Measurements from ENCODE around the gene MYOCD.
"Not testable (repeated sequence)": the region's sequence is repeated elsewhere in the genome, so short reads cannot be mapped to it uniquely, and the experiment has no call there.

MYOCD gene

GRCh38 chr17:12627177-12627629 is 38.5 kb upstream of the MYOCD start:
- no peaks in the 10 kb centered on the region for H3K27me3 ChIP-seq (ENCODE audit: control insufficient read depth in 2 of 2, insufficient read depth in 2 of 2, low read length in 2 of 2)
- H3K9me3 ChIP-seq (ENCODE audit: control insufficient read depth in 2 of 2, low read length in 2 of 2) = no peaks in the 10 kb centered on the region
- no peaks in the 10 kb centered on the region for H3K4me1 ChIP-seq (ENCODE audit: control insufficient read depth in 2 of 2, insufficient read depth in 2 of 2, low read length in 2 of 2)
- no peak overlapping the region for H3K9ac ChIP-seq (ENCODE audit: low read depth in 1 of 2, low read length in 2 of 2)
- no peaks in the 10 kb centered on the region for H3K36me3 ChIP-seq (ENCODE audit: control insufficient read depth in 2 of 2, insufficient read depth in 2 of 2, low read length in 2 of 2)
- H3K27ac ChIP-seq (ENCODE audit: low read depth in 2 of 2, low read length in 2 of 2) = no peak overlapping the region
- no peak overlapping the region for H3K4me3 ChIP-seq (ENCODE audit: low read length in 2 of 2)

GRCh38 chr17:12627781-12628451 is 37.8 kb upstream of the MYOCD start:
- Histone ChIP-seq H3K4me1 (ENCODE audit: control insufficient read depth in 2 of 2, insufficient read depth in 2 of 2, low read length in 2 of 2) (no peaks in the 10 kb centered on the region), H3K27ac (ENCODE audit: low read depth in 2 of 2, low read length in 2 of 2) (no peak overlapping the region), H3K27me3 (ENCODE audit: control insufficient read depth in 2 of 2, insufficient read depth in 2 of 2, low read length in 2 of 2) (no peaks in the 10 kb centered on the region), H3K4me3 (ENCODE audit: low read length in 2 of 2) (no peak overlapping the region), H3K36me3 (ENCODE audit: control insufficient read depth in 2 of 2, insufficient read depth in 2 of 2, low read length in 2 of 2) (no peaks in the 10 kb centered on the region), H3K9me3 (ENCODE audit: control insufficient read depth in 2 of 2, low read length in 2 of 2) (no peaks in the 10 kb centered on the region), H3K9ac (ENCODE audit: low read depth in 1 of 2, low read length in 2 of 2) (no peak overlapping the region)

DNA sequence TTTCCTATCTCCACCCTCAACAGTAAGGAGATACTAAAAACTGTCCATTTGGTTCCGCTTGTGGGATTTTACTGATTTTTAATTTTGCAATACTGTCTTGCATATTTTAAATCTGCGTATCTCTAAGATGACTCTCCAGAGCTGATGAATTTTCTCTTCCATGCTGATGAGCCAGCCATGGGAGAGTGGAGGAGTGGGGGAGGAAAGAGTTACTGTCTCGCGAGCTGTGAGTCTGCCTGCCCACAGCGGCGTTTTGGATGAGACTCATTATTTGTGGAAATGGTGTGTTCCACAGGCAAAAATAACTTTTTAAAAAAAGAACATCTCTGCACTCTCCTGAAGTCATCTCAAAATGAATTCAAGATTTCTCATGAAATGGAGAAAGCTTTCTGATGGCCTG is 34.6 kb upstream of the MYOCD start:
- Histone ChIP-seq H3K4me3 (ENCODE audit: low read length in 2 of 2) (no peak overlapping the region), H3K4me1 (ENCODE audit: control insufficient read depth in 2 of 2, insufficient read depth in 2 of 2, low read length in 2 of 2) (no peaks in the 10 kb centered on the region), H3K36me3 (ENCODE audit: control insufficient read depth in 2 of 2, insufficient read depth in 2 of 2, low read length in 2 of 2) (no peaks in the 10 kb centered on the region), H3K27ac (ENCODE audit: low read depth in 2 of 2, low read length in 2 of 2) (no peak overlapping the region), H3K9ac (ENCODE audit: low read depth in 1 of 2, low read length in 2 of 2) (no peak overlapping the region), H3K9me3 (ENCODE audit: control insufficient read depth in 2 of 2, low read length in 2 of 2) (no peaks in the 10 kb centered on the region), H3K27me3 (ENCODE audit: control insufficient read depth in 2 of 2, insufficient read depth in 2 of 2, low read length in 2 of 2) (peaks cover 0 to 3% of the 10 kb centered on the region in 2 donors)

GRCh38 chr17:12632785-12633184 is 32.9 kb upstream of the MYOCD start:
- Histone ChIP-seq H3K9ac (ENCODE audit: low read depth in 1 of 2, low read length in 2 of 2) (no peak overlapping the region), H3K27me3 (ENCODE audit: control insufficient read depth in 2 of 2, insufficient read depth in 2 of 2, low read length in 2 of 2) (peaks cover 0 to 3% of the 10 kb centered on the region in 2 donors), H3K4me3 (ENCODE audit: low read length in 2 of 2) (no peak overlapping the region), H3K36me3 (ENCODE audit: control insufficient read depth in 2 of 2, insufficient read depth in 2 of 2, low read length in 2 of 2) (no peaks in the 10 kb centered on the region), H3K4me1 (ENCODE audit: control insufficient read depth in 2 of 2, insufficient read depth in 2 of 2, low read length in 2 of 2) (no peaks in the 10 kb centered on the region), H3K27ac (ENCODE audit: low read depth in 2 of 2, low read length in 2 of 2) (no peak overlapping the region), H3K9me3 (ENCODE audit: control insufficient read depth in 2 of 2, low read length in 2 of 2) (no peaks in the 10 kb centered on the region)

DNA sequence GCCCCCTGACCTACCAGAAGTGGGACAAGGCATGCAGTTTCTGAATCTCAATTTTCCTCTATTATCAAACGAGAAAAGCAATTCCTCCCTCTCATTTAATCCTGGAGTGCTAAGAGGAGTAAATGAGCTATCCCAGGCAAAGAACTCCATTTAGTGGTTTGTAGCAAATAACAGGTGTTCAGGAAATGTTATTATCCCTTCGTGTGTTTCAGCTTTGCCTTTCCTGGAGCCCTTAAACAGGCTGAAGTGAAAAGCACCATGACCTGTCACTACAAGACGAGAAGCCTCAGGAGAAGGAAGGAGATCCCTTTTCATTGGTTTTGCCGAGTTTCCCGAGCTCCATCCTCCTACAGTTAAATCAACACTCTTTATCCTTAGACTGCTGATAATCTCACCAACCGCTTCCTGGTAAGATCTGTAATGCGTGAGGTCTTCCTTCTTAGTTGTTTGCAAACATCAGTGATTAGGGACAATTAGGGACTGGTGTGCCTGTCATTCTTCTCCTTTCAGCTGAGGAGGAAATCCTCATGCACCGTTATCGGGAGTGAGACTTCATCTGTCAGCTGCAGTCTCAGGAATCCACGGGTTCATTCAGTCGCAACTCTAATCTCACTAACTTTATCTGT is 30.8 kb upstream of the MYOCD start:
- Histone ChIP-seq H3K4me1 (ENCODE audit: control insufficient read depth in 2 of 2, insufficient read depth in 2 of 2, low read length in 2 of 2) (no peaks in the 10 kb centered on the region), H3K27ac (ENCODE audit: low read depth in 2 of 2, low read length in 2 of 2) (no peak overlapping the region), H3K9me3 (ENCODE audit: control insufficient read depth in 2 of 2, low read length in 2 of 2) (no peaks in the 10 kb centered on the region), H3K4me3 (ENCODE audit: low read length in 2 of 2) (no peak overlapping the region), H3K9ac (ENCODE audit: low read depth in 1 of 2, low read length in 2 of 2) (no peak overlapping the region), H3K36me3 (ENCODE audit: control insufficient read depth in 2 of 2, insufficient read depth in 2 of 2, low read length in 2 of 2) (no peaks in the 10 kb centered on the region), H3K27me3 (ENCODE audit: control insufficient read depth in 2 of 2, insufficient read depth in 2 of 2, low read length in 2 of 2) (peaks cover 0 to 3% of the 10 kb centered on the region in 2 donors)

GRCh38 chr17:12635996-12636395 is 29.7 kb upstream of the MYOCD start:
- not testable (repeated sequence) for H3K4me3 ChIP-seq (ENCODE audit: low read length in 2 of 2); H3K4me1 ChIP-seq (ENCODE audit: control insufficient read depth in 2 of 2, insufficient read depth in 2 of 2, low read length in 2 of 2); H3K36me3 ChIP-seq (ENCODE audit: control insufficient read depth in 2 of 2, insufficient read depth in 2 of 2, low read length in 2 of 2); H3K9ac ChIP-seq (ENCODE audit: low read depth in 1 of 2, low read length in 2 of 2); H3K27ac ChIP-seq (ENCODE audit: low read depth in 2 of 2, low read length in 2 of 2); H3K27me3 ChIP-seq (ENCODE audit: control insufficient read depth in 2 of 2, insufficient read depth in 2 of 2, low read length in 2 of 2); H3K9me3 ChIP-seq (ENCODE audit: control insufficient read depth in 2 of 2, low read length in 2 of 2)

DNA sequence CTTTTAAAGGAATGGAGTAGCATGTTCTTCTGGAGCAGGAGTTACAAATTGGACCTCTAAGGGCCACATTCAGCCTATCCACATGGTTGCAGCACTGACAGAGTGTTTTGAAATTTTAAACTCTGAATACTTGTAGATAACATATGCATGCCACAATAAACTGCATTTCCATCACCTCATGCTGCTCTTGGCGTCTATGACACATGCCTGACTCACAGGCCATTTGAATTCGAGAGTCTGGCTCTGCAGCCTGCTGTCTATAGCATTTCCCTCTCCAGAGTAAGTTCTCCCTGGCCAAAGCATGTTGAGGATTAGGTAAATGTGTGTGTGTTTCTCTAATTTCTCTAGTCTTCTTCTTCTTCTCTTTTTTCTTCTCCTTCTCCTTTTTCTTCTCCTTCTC is 28.7 kb upstream of the MYOCD start:
- Histone ChIP-seq H3K4me1 (ENCODE audit: control insufficient read depth in 2 of 2, insufficient read depth in 2 of 2, low read length in 2 of 2) (no peaks in the 10 kb centered on the region), H3K9me3 (ENCODE audit: control insufficient read depth in 2 of 2, low read length in 2 of 2) (no peaks in the 10 kb centered on the region), H3K9ac (ENCODE audit: low read depth in 1 of 2, low read length in 2 of 2) (no peak overlapping the region), H3K27ac (ENCODE audit: low read depth in 2 of 2, low read length in 2 of 2) (no peak overlapping the region), H3K4me3 (ENCODE audit: low read length in 2 of 2) (no peak overlapping the region), H3K36me3 (ENCODE audit: control insufficient read depth in 2 of 2, insufficient read depth in 2 of 2, low read length in 2 of 2) (no peaks in the 10 kb centered on the region), H3K27me3 (ENCODE audit: control insufficient read depth in 2 of 2, insufficient read depth in 2 of 2, low read length in 2 of 2) (peaks cover 0 to 3% of the 10 kb centered on the region in 2 donors)

DNA sequence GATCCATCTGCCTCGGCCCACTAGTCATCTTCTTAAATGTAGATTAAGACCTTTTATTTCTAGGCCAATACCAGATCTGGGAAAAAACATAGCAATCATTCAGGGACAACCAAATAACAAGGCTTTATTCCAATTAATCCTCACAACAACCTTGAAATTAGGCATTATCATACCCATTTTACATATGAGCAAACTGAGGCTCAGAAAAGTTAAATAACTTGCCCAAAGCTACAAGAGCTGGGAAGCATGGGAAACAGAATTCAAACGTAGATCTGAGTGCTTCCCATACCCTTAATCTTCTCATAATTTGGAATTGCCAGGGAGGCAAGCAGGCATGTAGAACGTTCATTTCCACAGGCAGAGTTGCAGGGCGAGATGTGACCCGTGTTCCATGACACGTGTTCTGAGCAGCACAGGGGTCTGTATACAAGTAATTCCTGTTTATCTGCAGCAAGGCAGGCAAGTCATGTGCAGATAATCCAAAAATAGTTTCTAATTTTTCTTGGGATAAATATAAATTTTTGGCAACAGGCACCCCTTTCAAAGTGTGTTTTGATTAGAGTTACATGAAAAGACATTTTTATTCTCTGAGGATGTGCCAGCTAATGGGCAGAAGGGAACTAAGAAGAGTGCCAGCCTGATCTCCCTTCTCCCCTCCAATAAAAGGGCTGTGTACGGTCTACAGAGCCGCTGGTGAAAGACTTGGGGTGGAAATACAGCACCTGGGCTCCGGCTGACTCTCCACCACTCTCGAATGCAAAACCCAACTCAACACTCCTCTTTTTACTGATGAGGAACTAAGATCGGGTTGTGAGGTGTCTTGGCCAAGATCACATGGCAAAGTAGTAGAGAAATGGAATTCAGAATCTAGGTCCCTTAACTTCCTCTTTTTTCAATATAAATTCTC is 27.7 kb upstream of the MYOCD start:
- Histone ChIP-seq H3K27me3 (ENCODE audit: control insufficient read depth in 2 of 2, insufficient read depth in 2 of 2, low read length in 2 of 2) (peaks cover 0 to 3% of the 10 kb centered on the region in 2 donors), H3K9ac (ENCODE audit: low read depth in 1 of 2, low read length in 2 of 2) (no peak overlapping the region), H3K9me3 (ENCODE audit: control insufficient read depth in 2 of 2, low read length in 2 of 2) (no peaks in the 10 kb centered on the region), H3K4me1 (ENCODE audit: control insufficient read depth in 2 of 2, insufficient read depth in 2 of 2, low read length in 2 of 2) (no peaks in the 10 kb centered on the region), H3K36me3 (ENCODE audit: control insufficient read depth in 2 of 2, insufficient read depth in 2 of 2, low read length in 2 of 2) (no peaks in the 10 kb centered on the region), H3K4me3 (ENCODE audit: low read length in 2 of 2) (no peak overlapping the region), H3K27ac (ENCODE audit: low read depth in 2 of 2, low read length in 2 of 2) (no peak overlapping the region)

- H3K9ac ChIP-seq (ENCODE audit: low read depth in 1 of 2, low read length in 2 of 2) = no peak overlapping the region
- H3K27ac ChIP-seq (ENCODE audit: low read depth in 2 of 2, low read length in 2 of 2) = no peak overlapping the region
- no peaks in the 10 kb centered on the region for H3K27me3 ChIP-seq (ENCODE audit: control insufficient read depth in 2 of 2, insufficient read depth in 2 of 2, low read length in 2 of 2)
- no peaks in the 10 kb centered on the region for H3K9me3 ChIP-seq (ENCODE audit: control insufficient read depth in 2 of 2, low read length in 2 of 2)
- H3K4me3 ChIP-seq (ENCODE audit: low read length in 2 of 2) = no peak overlapping the region
- no peaks in the 10 kb centered on the region for H3K4me1 ChIP-seq (ENCODE audit: control insufficient read depth in 2 of 2, insufficient read depth in 2 of 2, low read length in 2 of 2)
- H3K36me3 ChIP-seq (ENCODE audit: control insufficient read depth in 2 of 2, insufficient read depth in 2 of 2, low read length in 2 of 2) = no peaks in the 10 kb centered on the region
These were observed 25.3 kb upstream of the MYOCD start for GRCh38 chr17:12640364-12640763.

- Histone ChIP-seq H3K4me3 (ENCODE audit: low read length in 2 of 2) (no peak overlapping the region), H3K36me3 (ENCODE audit: control insufficient read depth in 2 of 2, insufficient read depth in 2 of 2, low read length in 2 of 2) (no peaks in the 10 kb centered on the region), H3K27me3 (ENCODE audit: control insufficient read depth in 2 of 2, insufficient read depth in 2 of 2, low read length in 2 of 2) (no peaks in the 10 kb centered on the region), H3K4me1 (ENCODE audit: control insufficient read depth in 2 of 2, insufficient read depth in 2 of 2, low read length in 2 of 2) (no peaks in the 10 kb centered on the region), H3K27ac (ENCODE audit: low read depth in 2 of 2, low read length in 2 of 2) (no peak overlapping the region), H3K9ac (ENCODE audit: low read depth in 1 of 2, low read length in 2 of 2) (no peak overlapping the region), H3K9me3 (ENCODE audit: control insufficient read depth in 2 of 2, low read length in 2 of 2) (no peaks in the 10 kb centered on the region)
These were observed 24.6 kb upstream of the MYOCD start for GRCh38 chr17:12641084-12641483.
